Testis (tissue), 2 donors: ENCODE measurements around the gene RER1.

Experiments used
- CTCF ChIP-seq, 3 experiments: fragments of 450-650 bp in 2 of 3; fragments of 200-600 bp in 1 of 3; sonication (generic) in 1 of 3; IDR thresholded peaks; one replicate each; pipeline ENCODE4 v1.5.1; 2016 to 2019; ENCODE audit warnings: antibody characterized with exemption in 3 of 3, mild to moderate bottlenecking in 2 of 3, moderate library complexity in 1 of 3
- POLR2A ChIP-seq: fragments of 450-650 bp; IDR thresholded peaks from one replicate; pipeline ENCODE4 v1.6.1; 2017; ENCODE audit warnings: antibody characterized with exemption, mild to moderate bottlenecking, moderate library complexity

GRCh38 chr1:2380816-2381591, 10.6 kb upstream of the RER1 start:
- no peak for TF ChIP-seq CTCF (IDR thresholded peaks at IDR 0.05)
- no peak for TF ChIP-seq POLR2A
